CD4-positive, alpha-beta T cell treated with Interleukin-17A for 1 hour (primary cell): ENCODE measurements around the gene ARMC9.
A peak's percentile ranks its signal among the peaks of the same experiment; 100 is the strongest.
"Not testable (repeated sequence)": the region's sequence is repeated elsewhere in the genome, so short reads cannot be mapped to it uniquely, and the experiment has no call there.

Experiments
- DNase-seq: peaks from one replicate; pipeline ENCODE4 v3.0.0-alpha.2; 2020

Gene ARMC9

DNA sequence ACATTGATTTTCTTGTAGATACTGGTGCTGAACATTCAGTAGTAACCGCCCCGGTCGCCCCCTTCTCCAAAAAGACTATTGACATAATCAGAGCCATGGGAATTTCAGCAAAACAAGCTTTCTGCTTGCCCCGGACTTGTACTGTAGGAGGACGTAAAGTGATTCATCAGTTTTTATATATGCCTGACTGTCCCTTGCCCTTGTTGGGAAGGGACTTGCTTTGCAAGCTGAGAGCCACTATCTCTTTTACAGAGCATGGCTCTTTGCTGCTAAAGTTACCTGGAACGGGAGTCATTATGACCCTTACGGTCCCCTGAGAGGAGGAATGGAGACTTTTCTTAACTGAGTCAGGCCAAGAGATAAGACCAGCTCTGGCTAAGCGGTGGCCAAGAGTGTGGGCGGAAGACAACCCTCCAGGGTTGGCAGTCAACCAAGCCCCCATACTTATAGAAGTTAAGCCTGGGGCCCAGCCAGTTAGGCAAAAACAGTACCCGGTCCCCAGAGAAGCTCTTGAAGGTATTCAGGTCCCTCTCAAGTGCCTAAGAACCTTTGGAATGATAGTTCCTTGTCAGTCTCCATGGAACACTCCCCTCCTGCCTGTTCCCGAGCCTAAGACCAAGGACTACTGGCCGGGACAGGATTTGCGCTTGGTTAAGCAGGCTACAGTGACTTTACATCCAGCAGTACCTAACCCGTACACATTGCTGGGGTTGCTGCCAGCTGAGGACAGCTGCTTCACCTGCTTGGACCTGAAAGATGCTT is 205.2 kb downstream of the ARMC9 start:
- not testable (repeated sequence) for DNase-seq

DNA sequence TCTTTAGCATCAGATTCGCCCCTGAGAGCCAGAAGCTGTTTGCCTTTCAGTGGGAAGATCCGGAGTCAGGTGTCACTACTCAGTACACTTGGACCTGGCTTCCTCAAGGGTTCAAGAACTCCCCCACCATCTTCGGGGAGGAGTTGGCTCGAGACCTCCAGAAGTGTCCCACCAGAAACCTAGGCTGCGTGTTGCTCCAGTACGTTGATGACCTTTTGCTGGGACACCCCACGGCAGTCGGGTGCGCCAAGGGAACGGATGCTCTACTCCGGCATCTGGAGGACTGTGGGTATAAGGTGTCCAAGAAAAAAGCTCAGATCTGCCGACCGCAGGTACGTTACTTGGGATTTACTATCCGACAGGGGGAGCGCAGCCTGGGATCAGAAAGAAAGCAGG is 205.8 kb downstream of the ARMC9 start:
- DNase-seq: not testable (repeated sequence)

DNA sequence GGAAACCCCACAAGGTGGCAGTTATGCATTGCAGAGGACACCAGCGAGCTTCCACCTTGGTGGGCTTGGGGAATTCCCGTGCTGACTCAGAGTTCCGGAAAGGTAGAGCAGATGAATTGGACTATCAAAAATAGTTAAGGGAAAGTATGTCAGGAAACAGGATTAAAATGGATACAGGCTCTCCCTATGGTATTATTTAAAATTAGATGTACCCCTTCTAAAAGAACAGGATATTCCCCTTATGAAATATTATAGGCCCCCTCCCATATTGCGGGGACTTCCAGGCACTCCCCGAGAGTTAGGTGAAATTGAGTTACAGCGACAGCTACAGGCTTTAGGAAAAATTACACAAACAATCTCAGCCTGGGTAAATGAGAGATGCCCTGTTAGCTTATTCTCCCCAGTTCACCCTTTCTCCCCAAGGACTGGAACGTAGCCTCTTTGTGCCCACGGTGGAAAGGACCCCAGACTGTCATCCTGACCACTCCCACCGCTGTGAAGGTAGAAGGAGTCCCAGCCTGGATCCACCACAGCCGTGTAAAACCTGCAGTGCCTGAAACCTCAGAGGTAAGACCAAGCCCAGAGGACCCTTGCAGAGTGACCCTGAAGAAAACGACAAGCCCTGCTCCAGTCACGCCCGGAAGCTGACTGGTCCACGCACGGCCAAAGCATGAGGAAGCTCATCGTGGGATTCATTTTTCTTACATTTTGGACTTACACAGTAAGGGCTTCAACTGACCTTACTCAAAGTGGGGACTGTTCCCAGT is 207.4 kb downstream of the ARMC9 start:
- DNase-seq: peak; percentile 53

DNA sequence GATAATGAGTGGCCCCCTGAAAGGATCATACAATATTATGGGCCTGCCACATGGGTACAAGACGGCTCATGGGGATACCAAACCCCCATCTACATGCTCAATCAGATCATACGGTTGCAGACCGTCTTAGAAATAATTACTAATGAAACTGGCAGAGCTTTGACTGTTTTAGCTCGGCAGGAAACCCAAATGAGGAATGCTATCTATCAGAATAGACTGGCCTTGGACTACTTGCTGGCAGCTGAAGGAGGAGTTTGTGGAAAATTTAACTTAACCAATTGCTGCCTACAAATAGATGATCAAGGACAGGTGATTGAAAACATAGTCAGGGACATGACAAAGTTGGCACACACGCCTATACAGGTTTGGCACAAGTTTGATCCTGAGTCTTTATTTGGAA is 209.3 kb downstream of the ARMC9 start:
- not testable (repeated sequence) for DNase-seq

DNA sequence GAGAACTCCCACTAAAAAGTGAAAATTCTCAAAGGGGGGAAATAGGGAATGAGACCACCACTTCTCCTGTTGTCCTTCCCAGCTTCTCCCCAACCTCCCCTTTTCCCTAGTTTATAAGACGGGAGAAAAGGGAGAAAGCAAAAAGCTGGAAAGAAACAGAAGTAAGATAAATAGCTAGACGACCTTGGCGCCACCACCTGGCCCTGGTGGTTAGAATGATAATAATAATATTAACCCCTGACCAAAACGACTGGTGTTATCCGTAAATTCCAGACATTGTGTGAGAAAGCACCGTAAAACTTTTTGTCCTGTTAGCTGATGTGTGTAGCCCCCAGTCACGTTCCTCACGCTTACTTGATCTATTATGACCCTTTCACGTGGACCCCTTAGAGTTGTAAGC is 209.9 kb downstream of the ARMC9 start:
- not testable (repeated sequence) for DNase-seq

DNA sequence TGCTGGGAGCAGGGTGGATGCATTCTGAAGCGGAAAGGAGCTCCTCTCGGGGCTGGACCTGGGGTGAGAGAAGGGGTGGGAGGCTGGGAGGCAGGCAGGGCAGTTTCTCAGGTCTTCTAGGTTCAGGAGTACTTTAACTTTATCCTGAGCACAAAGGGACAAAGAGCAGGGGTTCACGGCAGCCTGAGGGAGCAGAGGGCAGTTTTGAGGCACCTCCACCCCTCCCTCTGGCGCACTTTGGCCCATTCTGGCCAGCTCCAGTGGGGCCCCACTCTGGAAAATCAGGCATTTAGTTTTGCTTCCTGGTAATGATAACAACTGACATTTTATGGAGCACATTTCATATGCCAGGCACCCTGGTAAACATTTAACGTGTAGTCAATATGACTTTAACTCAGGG is 211.3 kb downstream of the ARMC9 start:
- no peak for DNase-seq

DNA sequence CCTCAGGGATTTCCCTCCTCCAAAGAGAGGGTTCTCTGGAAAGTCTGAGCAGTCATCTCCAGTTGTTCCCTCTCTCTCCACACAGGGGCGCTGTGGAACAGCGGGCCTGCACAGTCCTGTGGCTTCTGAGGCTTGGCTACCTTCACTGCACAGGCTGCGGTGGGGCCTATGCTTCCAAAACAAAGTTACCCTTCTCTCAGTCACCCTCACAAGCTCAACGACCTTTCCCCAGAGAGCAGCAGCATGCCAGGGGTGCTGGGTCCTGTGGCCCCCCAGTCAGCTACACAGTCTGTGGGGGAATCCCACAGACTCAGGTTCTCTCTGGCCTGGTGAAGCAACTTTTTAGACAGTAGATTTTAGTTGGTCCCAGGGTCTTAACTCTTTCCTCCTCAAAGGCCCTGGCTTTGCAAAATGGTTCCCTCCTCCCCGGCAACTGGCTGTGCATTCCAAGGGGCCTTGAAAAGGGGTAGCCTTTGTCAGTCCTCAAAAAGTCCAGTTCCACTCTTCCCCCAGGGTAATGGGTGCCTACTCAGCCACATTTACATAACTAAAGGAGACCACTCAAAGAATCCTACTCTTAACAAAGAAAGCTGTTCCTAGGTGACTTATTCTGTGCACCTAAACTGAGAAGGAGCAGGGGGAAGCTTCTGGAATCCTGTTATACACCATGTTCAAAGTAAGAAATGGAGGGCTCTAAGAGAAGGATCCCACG is 212.0 kb downstream of the ARMC9 start:
- DNase-seq: no peak

DNA sequence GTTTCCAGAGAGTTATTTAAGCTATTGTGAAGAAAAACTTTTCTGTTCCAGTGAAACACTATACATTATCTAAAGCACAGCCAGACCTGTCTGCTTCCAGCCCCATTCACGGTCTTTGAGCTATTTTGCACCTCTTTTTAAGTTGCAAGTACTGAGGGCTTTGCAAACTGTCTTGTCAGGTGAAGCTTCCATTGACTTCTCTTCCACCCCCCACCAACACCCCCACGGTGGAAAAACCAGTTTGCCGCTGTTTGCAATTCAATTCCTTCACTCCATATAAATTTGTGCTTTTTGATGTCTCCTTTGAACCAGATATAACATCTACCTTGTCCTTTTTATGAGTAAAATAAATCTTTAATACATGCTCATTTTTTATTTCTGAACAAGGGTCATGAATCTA is 212.8 kb downstream of the ARMC9 start:
- DNase-seq: no peak

DNA sequence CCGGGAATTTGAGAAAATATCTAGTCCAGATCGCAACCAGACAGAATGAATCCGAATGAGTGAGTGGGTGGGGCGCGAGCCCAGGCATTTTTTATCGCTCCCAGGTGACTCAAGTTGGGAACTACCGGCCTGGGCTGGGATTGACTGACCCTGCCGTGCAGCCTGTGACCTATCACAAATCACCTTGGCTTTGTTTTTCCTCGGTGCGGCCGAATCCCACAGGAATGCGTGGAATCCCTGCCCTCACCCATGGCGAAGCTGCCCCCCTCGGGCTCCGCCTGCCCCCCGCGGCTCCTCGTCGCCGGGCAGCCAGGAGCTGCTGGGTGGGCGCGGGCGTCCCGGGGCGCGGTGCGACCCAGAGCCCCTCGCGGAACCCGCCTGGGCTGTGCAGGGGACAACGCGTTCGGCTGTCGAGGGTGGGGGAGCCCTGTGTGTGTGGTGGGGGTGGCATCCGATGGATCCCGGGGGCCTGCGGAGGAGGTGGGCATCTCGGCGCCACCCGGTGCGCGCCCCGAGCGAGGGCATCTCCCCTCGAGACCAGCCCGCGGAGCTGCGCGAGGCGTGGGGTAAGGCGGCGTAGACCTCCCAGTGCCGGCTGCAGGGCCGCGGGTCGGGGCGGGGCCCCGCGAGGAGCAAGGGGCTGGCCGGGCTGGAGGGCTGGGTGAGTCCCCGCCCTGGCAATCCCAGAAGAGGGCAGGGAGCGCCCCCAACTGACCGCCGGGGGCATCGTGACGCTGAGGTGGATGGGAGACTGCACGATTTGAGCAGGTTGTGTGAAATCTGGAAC is 213.6 kb downstream of the ARMC9 start:
- peak; percentile 68 for DNase-seq

DNA sequence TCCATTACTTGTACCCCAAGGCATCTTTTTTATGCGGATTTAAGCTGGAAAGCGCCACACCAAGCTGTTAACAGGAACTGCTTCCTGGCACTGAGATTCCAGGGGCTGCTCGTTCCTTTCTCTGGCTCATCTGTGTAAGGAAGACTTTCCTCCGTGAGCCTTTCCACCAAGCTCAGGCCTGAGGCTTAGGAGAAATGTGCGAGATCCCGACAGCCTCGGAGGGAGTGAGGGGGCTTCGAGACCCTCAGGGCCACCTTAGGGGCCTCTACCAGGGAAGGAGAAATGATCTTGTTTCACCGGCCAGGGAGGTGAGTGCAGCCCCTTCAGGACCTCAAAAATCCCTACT is 214.2 kb downstream of the ARMC9 start:
- no peak for DNase-seq

DNA sequence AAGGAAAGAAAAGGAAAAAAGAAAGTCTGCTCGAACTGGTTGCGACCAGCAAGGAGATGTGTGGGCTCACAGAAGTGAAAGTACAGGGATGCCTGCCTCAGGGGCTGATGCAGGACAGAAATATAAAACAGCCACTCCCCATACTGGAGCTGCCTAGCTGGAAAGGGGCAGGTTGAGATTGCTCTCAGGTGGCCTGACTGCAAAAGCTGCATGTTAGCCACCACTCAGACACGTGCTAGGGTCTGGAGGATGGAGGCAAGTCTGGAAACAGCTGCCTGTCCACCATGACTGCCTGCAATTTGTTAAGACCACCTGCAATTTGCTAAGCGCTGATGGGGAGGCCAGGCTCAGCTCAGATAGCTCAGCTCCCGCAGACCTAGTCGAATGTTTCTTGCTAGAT is 215.0 kb downstream of the ARMC9 start:
- no peak for DNase-seq

DNA sequence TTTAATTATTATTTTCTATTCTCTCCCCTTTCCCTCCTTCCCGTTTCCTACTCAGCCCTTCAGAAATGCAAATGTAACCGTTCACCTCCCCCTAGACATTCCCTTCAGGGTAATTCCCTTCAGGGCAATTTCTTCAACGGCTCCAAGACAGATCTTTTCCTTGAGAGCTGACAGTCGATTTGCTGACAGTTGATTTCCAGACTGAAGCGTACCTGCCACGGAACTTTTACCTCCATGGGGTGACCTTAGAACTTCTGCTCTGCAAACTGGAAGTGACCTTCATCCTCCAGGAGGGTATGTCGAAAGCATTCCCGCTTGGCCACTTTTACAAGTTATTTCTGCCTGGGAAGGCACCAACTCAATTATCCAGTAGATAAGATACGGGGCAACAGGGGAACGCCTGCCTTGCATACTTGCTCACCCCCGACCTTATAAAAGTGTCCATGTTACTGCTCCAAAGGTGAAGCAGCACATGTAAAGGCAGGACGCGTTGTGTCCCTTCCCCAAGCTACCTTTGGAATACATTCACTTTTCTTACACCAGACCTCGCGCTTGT is 215.6 kb downstream of the ARMC9 start:
- DNase-seq: no peak

DNA sequence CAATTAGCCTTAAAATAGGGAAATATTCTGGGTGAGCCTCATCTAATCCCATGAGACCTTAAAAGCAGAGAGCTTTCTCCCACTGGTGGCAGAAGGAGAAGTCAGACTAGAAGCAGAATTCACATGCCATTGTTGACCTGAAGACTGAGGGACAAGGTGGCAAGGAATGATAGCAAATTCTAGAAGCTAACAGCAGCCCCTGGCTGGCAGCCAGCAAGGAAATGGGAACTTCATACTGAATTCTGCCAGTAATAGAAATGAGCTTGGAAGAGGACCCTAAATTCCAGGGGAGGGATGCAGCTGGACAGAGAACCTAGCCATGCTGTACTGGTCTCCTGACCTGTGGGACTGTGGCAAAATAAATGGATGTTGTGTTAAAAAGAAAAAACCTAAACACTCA is 216.6 kb downstream of the ARMC9 start:
- DNase-seq: no peak

DNA sequence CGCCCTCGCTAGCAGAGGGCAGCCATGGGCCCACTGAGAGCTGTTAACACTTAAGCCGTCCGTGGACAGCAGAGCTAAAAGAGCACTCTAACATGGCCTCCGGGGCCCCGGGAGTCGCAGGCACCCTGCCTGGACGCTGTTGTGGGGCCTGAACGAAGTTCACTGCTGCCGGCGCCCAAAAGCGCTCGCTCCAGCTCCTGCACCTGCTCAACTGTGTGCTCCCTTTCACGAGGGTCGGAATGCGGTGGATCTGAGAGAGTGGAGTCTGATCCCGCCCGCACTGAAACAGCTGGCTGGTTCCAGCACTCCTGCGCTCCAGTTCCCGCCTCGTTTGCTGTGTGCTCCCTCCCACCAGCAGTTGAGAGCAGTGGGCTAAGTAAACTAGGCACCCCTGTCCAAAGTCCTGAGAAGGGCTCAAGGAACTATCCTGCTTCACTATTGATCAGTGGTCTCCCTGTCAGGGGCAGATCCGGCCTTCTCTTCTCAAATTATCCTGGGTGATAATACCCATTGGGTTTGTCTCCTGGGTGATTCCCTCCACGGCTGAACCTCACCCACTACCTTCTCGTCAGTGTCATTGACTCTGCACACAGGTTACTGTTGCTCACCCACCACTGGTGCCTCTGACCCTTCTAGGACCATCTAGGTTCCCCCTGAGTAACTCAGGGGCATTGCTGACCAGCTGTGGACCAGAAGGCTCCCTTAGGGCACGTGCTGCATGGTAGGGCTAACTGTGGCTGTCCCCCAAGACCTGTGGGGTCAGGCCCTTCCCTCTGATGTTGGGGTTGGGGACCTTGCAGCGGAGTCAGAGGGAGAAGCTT is 220.6 kb downstream of the ARMC9 start:
- DNase-seq: no peak

DNA sequence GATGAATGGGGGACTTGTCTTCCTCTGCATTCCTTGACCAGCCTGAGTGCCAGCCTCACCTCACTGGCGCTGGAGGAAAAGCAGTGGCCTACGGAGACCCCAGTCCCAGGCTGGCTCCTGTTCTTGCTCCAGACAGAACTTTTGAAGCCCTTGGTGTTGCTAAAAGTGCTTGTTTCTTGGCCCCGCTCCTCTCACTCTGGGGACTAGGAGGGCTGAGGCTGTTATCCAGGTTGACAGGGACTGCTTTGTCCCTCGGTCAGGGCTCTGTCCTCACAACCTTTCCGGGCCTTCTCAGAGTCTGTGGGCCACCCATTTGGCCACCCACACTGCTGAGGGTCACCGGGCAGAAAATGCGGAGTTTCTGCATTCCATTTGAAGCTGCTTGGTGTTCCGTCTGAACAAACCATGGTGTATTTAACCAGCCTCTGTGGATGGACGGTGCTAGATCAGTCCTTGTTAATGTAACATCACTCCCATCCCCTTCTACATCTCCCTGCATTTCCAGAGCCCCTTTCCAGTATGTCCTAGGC is 222.7 kb downstream of the ARMC9 start:
- no peak for DNase-seq

DNA sequence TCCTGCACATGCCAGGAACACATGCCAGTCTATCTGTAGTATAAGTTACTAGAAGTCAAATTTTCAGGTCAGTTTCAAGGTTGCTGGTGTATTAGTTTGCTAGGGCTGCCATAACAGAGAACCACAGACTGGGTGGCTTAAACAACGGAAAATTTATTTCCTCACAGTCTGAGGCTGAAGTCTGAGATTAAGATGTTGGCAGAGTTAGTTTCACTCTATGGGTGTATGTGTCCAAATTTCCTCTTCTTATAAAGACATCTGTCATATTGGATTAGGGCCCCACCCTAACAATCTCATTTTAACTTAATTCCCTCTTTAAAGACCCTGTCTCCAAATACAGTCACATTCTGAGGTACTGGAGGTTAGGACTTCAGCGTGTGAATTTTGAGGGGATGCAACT is 223.6 kb downstream of the ARMC9 start:
- no peak for DNase-seq

DNA sequence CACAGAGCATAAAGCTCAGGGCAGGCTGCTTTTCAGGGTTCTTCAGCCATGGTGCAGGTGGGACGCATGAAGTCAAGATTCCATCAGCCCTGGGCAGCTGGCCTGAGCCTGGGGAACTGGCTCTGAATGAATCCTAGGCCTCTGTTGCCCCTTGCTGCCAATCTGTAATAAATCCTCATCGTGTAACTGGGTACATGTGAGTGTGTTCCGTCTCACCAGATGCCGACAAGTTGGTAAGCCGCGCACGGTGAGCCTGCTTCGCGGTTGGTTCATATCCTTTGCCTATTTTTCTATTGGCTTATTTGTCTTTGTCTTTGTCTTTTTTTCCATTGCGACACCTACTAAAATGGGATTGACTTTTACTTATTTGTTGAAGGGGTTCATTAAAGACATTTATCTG is 224.7 kb downstream of the ARMC9 start:
- no peak for DNase-seq
